Measurements from ENCODE around the gene B3GNT8. TPM values are rescaled to one million over a fixed set of nuclear protein-coding genes. Genes with fewer than 3 reads are reported as not detected.

B3GNT8 gene
- total RNA-seq, 1 experiment from 2014 or later, result 0.96 TPM

- H3K9me3 Mint-ChIP-seq, result peaks cover 0 to 7% of the 10 kb centered on the region in 2 experiments; a peak in 1 of 5 replicates
- H2BK15ac ChIP-seq (ENCODE audit: low read depth, low read length), result no peak overlapping the region
- H3K9me3 ChIP-seq (ENCODE audit: control insufficient read depth, low read depth, low read length), result no peaks in the 10 kb centered on the region
- no peak overlapping the region for H3K56ac ChIP-seq (ENCODE audit: insufficient read length, low read depth, low read length)
- H3K4me3 Mint-ChIP-seq, result peak overlapping the region in 1 of 2 experiments; percentile 3; a peak in 1 of 5 replicates
- no peak overlapping the region for H4K8ac ChIP-seq (replicated peaks; ENCODE audit: insufficient read length, low read depth, low read length)
- H2AFZ ChIP-seq (ENCODE audit: low read length), result no peak overlapping the region
- no peak overlapping the region for H3K9ac ChIP-seq (ENCODE audit: extremely low read depth, insufficient read length, low read length)
- H3K27ac Mint-ChIP-seq, result no peak overlapping the region
- no peaks in the 10 kb centered on the region for H3K79me1 ChIP-seq (ENCODE audit: insufficient read depth, low read depth, low read length, poor library complexity, severe bottlenecking)
- no peak overlapping the region for H3K14ac ChIP-seq (ENCODE audit: insufficient read depth, low read length)
- H3K18ac ChIP-seq (ENCODE audit: insufficient read length, low read depth, low read length), result no peak overlapping the region
- H3K4me1 Mint-ChIP-seq, result no peaks in the 10 kb centered on the region; a peak in 1 of 4 replicates
- H3K36me3 Mint-ChIP-seq (ENCODE audit: insufficient read depth in 1 of 3, low read depth in 3 of 3), result no peaks in the 10 kb centered on the region
- no peaks in the 10 kb centered on the region; the same call in 1 of the 2 replicates for H3K4me1 ChIP-seq (ENCODE audit: insufficient read depth, low read length)
- H4K91ac ChIP-seq (ENCODE audit: insufficient read length, low read depth, low read length), result no peak overlapping the region
- no peak for TF ChIP-seq CTCF (conservative IDR thresholded peaks at IDR 0.05)
- H3K23me2 ChIP-seq (ENCODE audit: insufficient read length, low read depth, low read length, poor library complexity, severe bottlenecking), result no peaks in the 10 kb centered on the region
- DNase-seq, result no peak
- H3K79me2 ChIP-seq (ENCODE audit: insufficient read depth, low read length), result no peaks in the 10 kb centered on the region
- no peak overlapping the region for H2BK120ac ChIP-seq (ENCODE audit: low read depth, low read length, poor library complexity, severe bottlenecking)
- H3K27me3 ChIP-seq (ENCODE audit: insufficient read depth, low read length), result no peaks in the 10 kb centered on the region
- no peak overlapping the region for H3K4ac ChIP-seq (ENCODE audit: low read depth, low read length)
- H3K23ac ChIP-seq (ENCODE audit: insufficient read length, low read depth, low read length), result no peak overlapping the region
- peaks cover 19% of the 10 kb centered on the region for H3K27me3 Mint-ChIP-seq (ENCODE audit: low read depth)
- H2BK12ac ChIP-seq (ENCODE audit: insufficient read length, low read depth, low read length), result no peak overlapping the region
- no peak overlapping the region for H2BK5ac ChIP-seq (ENCODE audit: insufficient read length, low read length)
- H4K20me1 ChIP-seq (ENCODE audit: control insufficient read depth, insufficient read depth, insufficient read length), result no peaks in the 10 kb centered on the region
- H3K4me2 ChIP-seq (ENCODE audit: insufficient read depth, insufficient read length, low read length), result no peak overlapping the region
- H4K5ac ChIP-seq (ENCODE audit: insufficient read length, low read depth, low read length), result no peak overlapping the region
- no peak overlapping the region for H2BK20ac ChIP-seq (ENCODE audit: low read depth, low read length, poor library complexity, severe bottlenecking)
- no CpG with 5 or more reads among the region's 6 CpGs for WGBS (ENCODE audit: extremely low coverage, insufficient read length, low lambda C conversion rate)
- H3K27ac ChIP-seq (ENCODE audit: insufficient read length, low read depth, low read length), result no peak overlapping the region
- H2AK5ac ChIP-seq (ENCODE audit: insufficient read length, low read length), result no peak overlapping the region
- no peak overlapping the region for H3T11ph ChIP-seq (ENCODE audit: low read length)
Measured at GRCh38 chr19:41443813-41444455, 16.8 kb upstream of the B3GNT8 start.
